Peyer's patch (tissue), 4 donors: ENCODE data around the gene KIAA0930. TPM values are rescaled to one million over a fixed set of nuclear protein-coding genes. Genes with fewer than 3 reads are reported as not detected.
A peak's percentile ranks its signal among the peaks of the same experiment; 100 is the strongest.

Source experiments
- DNase-seq, 3 donors: peaks; one replicate each; pipeline ENCODE4 v3.0.0-alpha.2; 2017 to 2019
- H3K27ac ChIP-seq, 4 donors: fragments of 200-600 bp; sonication (generic); one replicate each; pipeline ENCODE4 v1.5.1; 2016 to 2019
- H3K27me3 ChIP-seq, 2 donors: fragments of 200-600 bp; sonication (generic); one replicate each; pipeline ENCODE4 v1.5.1; 2019
- H3K36me3 ChIP-seq, 3 donors: fragments of 200-600 bp; sonication (generic); one replicate each; pipeline ENCODE4 v1.5.1; 2016 to 2019
- H3K4me1 ChIP-seq, 4 donors: fragments of 200-600 bp; sonication (generic); one replicate each; pipeline ENCODE4 v1.5.1; 2016 to 2019
- H3K4me3 ChIP-seq, 4 donors: fragments of 200-600 bp; sonication (generic); 1 replicate in 3 of 4; 2 replicates in 1 of 4; pipeline ENCODE4 v1.5.1; 2016 to 2019; ENCODE audit warnings: mild to moderate bottlenecking in 1 of 4
- H3K9me3 ChIP-seq, 4 donors: fragments of 200-600 bp; sonication (generic); one replicate each; pipeline ENCODE4 v1.5.1; 2016 to 2019; ENCODE audit warnings: mild to moderate bottlenecking in 1 of 4
- POLR2A ChIP-seq, 2 donors: fragments of 450-650 bp; IDR thresholded peaks; one replicate each; pipeline ENCODE4 v1.5.1; 2017; ENCODE audit warnings: antibody characterized with exemption in 2 of 2, mild to moderate bottlenecking in 2 of 2, moderate library complexity in 2 of 2
- total RNA-seq, 4 donors: library from RNA; depleted of rRNA; stranded (reverse); fragments of >200 nt; gene quantifications; one replicate each; pipeline ENCODE4 v1.1.0, GENCODE V29; 2016
- TF ChIP-seq, protein P1 (sequence below), 6 experiments: fragments of 450-650 bp in 4 of 6; fragments of 200-600 bp in 2 of 6; sonication (generic) in 1 of 6; IDR thresholded peaks; one replicate each; pipeline ENCODE4 v1.5.1; 2017 to 2019; ENCODE audit warnings: antibody characterized with exemption in 6 of 6, mild to moderate bottlenecking in 3 of 6, moderate library complexity in 1 of 6

KIAA0930 gene
- total RNA-seq, 4 donors from 2014 or later: 21.2 to 41.3 (median 27.8) TPM

DNA sequence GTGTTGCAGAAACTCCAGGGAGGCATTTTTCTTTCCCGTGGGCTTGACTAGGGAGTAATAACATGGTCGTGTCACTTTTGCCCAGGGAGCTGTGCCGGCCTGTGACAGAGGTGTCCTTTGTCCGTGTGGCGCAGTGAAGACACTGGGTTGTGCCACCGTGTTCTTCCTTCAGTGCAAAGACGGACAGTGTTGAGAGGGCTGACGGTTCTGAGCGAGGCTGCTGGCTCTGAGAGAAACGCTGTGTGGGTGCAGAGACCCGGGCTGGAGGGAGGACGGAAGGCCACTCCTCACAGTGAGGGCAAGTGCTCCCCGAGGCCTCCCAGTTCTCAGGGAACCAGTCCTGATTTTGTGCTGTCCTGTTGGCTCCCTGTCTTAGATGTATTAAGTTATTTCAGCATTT is 56.7 kb downstream of the KIAA0930 start:
- no peak overlapping the region for H3K4me3 ChIP-seq
- no peaks in the 10 kb centered on the region for H3K9me3 ChIP-seq
- H3K27me3 ChIP-seq: no peaks in the 10 kb centered on the region
- no peak overlapping the region for H3K27ac ChIP-seq
- H3K4me1 ChIP-seq: no peaks in the 10 kb centered on the region
- H3K36me3 ChIP-seq: peaks cover 0 to 76% (median 0%) of the 10 kb centered on the region in 3 donors
- DNase-seq: peak in 1 of 3 donors; percentile 37
- TF ChIP-seq POLR2A (IDR thresholded peaks at IDR 0.05): no peak
- TF ChIP-seq, protein P1, sequence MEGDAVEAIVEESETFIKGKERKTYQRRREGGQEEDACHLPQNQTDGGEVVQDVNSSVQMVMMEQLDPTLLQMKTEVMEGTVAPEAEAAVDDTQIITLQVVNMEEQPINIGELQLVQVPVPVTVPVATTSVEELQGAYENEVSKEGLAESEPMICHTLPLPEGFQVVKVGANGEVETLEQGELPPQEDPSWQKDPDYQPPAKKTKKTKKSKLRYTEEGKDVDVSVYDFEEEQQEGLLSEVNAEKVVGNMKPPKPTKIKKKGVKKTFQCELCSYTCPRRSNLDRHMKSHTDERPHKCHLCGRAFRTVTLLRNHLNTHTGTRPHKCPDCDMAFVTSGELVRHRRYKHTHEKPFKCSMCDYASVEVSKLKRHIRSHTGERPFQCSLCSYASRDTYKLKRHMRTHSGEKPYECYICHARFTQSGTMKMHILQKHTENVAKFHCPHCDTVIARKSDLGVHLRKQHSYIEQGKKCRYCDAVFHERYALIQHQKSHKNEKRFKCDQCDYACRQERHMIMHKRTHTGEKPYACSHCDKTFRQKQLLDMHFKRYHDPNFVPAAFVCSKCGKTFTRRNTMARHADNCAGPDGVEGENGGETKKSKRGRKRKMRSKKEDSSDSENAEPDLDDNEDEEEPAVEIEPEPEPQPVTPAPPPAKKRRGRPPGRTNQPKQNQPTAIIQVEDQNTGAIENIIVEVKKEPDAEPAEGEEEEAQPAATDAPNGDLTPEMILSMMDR (IDR thresholded peaks at IDR 0.05): no peak

GRCh38 chr22:45181766-45182165 is 58.9 kb downstream of the KIAA0930 start:
- H3K27ac ChIP-seq: no peak overlapping the region
- H3K27me3 ChIP-seq: no peaks in the 10 kb centered on the region
- H3K9me3 ChIP-seq: no peaks in the 10 kb centered on the region
- no peaks in the 10 kb centered on the region for H3K4me1 ChIP-seq
- H3K36me3 ChIP-seq: peaks cover 0 to 85% (median 0%) of the 10 kb centered on the region in 3 donors
- TF ChIP-seq, protein P1 (IDR thresholded peaks at IDR 0.05): no peak
- TF ChIP-seq POLR2A (IDR thresholded peaks at IDR 0.05): no peak
- no peak for DNase-seq
- H3K4me3 ChIP-seq: no peak overlapping the region

DNA sequence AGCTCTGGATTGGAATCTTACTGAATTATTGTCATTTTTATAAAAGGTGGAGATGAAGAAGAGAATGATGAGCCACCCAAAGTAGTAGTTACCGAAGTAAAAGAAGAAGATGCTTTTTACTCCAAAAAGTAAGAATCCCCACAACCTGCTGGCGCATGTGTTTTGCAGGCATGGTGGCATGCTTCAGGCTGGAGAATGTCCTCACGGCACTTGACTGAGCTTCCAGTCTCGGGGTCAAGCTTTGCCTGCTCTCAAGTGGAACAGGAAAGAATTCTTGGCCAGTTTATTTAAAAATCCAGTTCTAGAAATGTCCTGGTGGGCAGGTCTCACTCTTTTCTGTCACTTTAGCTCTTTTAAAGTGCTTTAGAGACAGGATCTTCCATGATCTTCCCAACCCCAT is 59.5 kb downstream of the KIAA0930 start:
- Histone ChIP-seq H3K27ac (no peak overlapping the region), H3K4me1 (no peaks in the 10 kb centered on the region), H3K4me3 (no peak overlapping the region), H3K9me3 (no peaks in the 10 kb centered on the region), H3K36me3 (peaks cover 0 to 90% (median 0%) of the 10 kb centered on the region in 3 donors), H3K27me3 (no peaks in the 10 kb centered on the region)
- no peak for DNase-seq
- TF ChIP-seq POLR2A (IDR thresholded peaks at IDR 0.05): no peak
- TF ChIP-seq, protein P1 (IDR thresholded peaks at IDR 0.05): no peak

DNA sequence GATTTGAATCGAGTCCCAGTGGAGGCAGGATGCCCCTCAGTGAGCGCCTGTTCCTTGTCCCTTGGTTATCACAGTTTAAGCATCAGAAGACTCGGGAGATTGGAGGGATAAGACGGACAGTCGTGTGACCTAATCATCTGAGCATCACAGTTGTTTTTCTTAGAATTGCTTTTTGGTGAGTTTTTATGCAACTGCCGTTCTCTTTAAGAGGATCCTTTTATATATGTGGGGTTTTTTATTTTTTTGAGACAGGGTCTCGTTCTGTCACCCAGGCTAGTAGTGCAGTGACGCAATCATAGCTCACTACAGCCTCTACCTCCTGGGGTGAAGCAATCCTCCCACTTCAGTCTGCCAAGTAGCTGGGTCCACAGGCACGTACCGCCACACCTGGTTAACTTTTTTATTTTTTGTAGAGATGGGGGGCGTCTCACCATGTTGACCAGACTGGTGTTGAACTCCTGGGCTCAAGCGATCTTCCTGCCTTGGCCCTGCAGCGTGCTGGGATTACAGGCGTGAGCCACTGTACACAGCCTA is 60.5 kb downstream of the KIAA0930 start:
- Histone ChIP-seq H3K4me3 (no peak overlapping the region), H3K27ac (no peak overlapping the region), H3K36me3 (peaks cover 0 to 92% (median 0%) of the 10 kb centered on the region in 3 donors), H3K27me3 (no peaks in the 10 kb centered on the region), H3K4me1 (no peaks in the 10 kb centered on the region), H3K9me3 (no peaks in the 10 kb centered on the region)
- no peak for DNase-seq
- no peak for TF ChIP-seq POLR2A (IDR thresholded peaks at IDR 0.05)
- TF ChIP-seq, protein P1 (IDR thresholded peaks at IDR 0.05): no peak

DNA sequence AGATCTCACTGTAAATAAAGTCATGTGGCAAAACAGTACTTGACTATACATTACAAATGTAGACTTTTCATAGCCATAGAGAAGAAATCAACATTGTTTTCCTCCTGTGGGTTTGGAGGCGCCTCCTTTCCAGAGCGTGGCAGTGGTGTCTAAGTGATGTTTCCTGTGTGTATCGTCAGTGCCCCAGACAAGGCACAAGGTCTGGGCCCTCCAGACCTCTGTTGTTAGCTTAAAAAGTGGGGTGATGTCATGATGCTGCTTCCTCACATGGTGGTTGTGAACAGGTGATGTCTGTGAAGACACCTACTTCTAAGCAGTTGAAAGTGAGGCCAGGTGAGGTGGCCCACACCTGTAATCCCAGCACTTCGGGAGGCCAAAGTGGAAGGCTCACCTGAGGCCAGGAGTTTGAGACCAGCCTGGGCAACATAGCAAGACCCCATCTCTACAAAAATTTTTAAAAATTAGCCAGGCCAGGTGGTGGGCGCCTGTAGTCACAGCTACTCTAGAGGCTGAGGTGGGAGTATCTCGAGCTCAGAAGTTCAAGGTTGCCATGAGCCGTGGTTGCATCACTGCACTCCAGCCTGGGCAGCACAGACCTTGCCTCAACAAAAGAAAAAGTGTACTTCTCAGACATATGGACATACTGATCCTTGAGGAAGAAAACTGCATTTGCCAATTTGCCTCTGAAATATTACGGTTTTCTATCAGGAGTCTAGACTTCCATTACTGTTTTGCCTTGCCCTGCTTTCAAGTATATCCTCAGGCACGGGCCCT is 61.2 kb downstream of the KIAA0930 start:
- H3K4me1 ChIP-seq: no peaks in the 10 kb centered on the region
- no peak overlapping the region for H3K27ac ChIP-seq
- no peak for DNase-seq
- no peaks in the 10 kb centered on the region for H3K27me3 ChIP-seq
- no peak overlapping the region for H3K4me3 ChIP-seq
- no peaks in the 10 kb centered on the region for H3K9me3 ChIP-seq
- H3K36me3 ChIP-seq: peaks cover 0 to 86% (median 0%) of the 10 kb centered on the region in 3 donors
- no peak for TF ChIP-seq POLR2A (IDR thresholded peaks at IDR 0.05)

GRCh38 chr22:45172881-45173585 is 67.7 kb downstream of the KIAA0930 start:
- DNase-seq: no peak
- no peaks in the 10 kb centered on the region for H3K9me3 ChIP-seq
- peaks cover 0 to 91% (median 0%) of the 10 kb centered on the region in 3 donors for H3K36me3 ChIP-seq

More at GRCh38 chr22:45172881-45173585, 67.7 kb downstream of the KIAA0930 start:
- no peak for TF ChIP-seq POLR2A (IDR thresholded peaks at IDR 0.05)
- TF ChIP-seq, protein P1 (IDR thresholded peaks at IDR 0.05): no peak
- no peak overlapping the region for H3K27ac ChIP-seq
- no peaks in the 10 kb centered on the region for H3K4me1 ChIP-seq
- no peak overlapping the region for H3K4me3 ChIP-seq
- no peaks in the 10 kb centered on the region for H3K27me3 ChIP-seq
